ENCODE measurements around the gene OSER1. TPM values are rescaled to one million over a fixed set of nuclear protein-coding genes. Genes with fewer than 3 reads are reported as not detected.
"Not testable (repeated sequence)": the region's sequence is repeated elsewhere in the genome, so short reads cannot be mapped to it uniquely, and the experiment has no call there.

Gene OSER1
- total RNA-seq, 1 experiment from 2014 or later: 35.7 TPM

DNA sequence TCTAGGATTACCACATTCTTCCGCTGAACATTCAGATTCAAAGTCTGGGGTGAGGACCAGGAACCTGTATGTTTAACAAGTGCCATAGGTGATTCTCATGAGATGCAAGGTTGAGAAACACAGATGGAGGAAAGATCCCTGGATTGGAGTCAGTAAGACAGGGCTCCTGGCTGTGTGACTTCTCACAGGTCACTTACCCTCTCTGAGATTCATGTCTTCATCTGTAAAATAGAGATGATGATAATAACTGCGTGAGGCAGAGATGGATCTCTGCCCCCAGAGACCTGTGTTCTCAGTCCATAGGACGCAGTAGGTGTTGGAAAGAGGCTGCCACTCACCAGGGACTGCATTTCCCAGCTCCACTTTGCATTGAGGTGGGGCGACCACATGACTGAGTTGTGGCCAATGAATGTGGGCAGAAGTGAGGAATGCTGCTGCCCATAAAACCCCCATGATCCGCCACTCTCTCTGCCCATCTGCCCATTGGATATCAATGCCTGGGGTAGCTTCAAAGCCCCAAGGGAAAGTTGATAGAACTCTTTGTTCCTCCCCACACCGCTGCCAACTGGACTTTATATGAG, 23.0 kb upstream of the OSER1 start:
- H4K91ac ChIP-seq (ENCODE audit: insufficient read length, low read depth, low read length): no peak overlapping the region
- H2BK15ac ChIP-seq (ENCODE audit: low read depth, low read length): no peak overlapping the region
- H4K20me1 ChIP-seq (ENCODE audit: control insufficient read depth, insufficient read depth, insufficient read length): no peaks in the 10 kb centered on the region
- H3K4me1 Mint-ChIP-seq: peaks cover 15 to 25% of the 10 kb centered on the region in 2 experiments
- no peak overlapping the region for H3T11ph ChIP-seq (ENCODE audit: low read length)
- H3K27me3 ChIP-seq (ENCODE audit: insufficient read depth, low read length): no peaks in the 10 kb centered on the region
- H3K23me2 ChIP-seq (ENCODE audit: insufficient read length, low read depth, low read length, poor library complexity, severe bottlenecking): no peaks in the 10 kb centered on the region
- H2BK12ac ChIP-seq (ENCODE audit: insufficient read length, low read depth, low read length): no peak overlapping the region
- no peaks in the 10 kb centered on the region for H3K79me2 ChIP-seq (ENCODE audit: insufficient read depth, low read length)
- no peak overlapping the region for H3K56ac ChIP-seq (ENCODE audit: insufficient read length, low read depth, low read length)
- WGBS (ENCODE audit: extremely low coverage, insufficient read length, low lambda C conversion rate): no CpG with 5 or more reads among the region's 6 CpGs
- no peak overlapping the region for H3K27ac ChIP-seq (ENCODE audit: insufficient read length, low read depth, low read length)
- H2AFZ ChIP-seq (ENCODE audit: low read length): no peak overlapping the region
- no peak overlapping the region for H3K27ac Mint-ChIP-seq
- H3K36me3 Mint-ChIP-seq (ENCODE audit: insufficient read depth in 1 of 3, low read depth in 3 of 3): peaks cover 0 to 1% (median 0%) of the 10 kb centered on the region in 3 experiments; a peak in 1 of 7 replicates
- no peak overlapping the region for H3K14ac ChIP-seq (ENCODE audit: insufficient read depth, low read length)
- H3K4me3 Mint-ChIP-seq: no peak overlapping the region
- no peaks in the 10 kb centered on the region for H3K9me3 ChIP-seq (ENCODE audit: control insufficient read depth, low read depth, low read length)
- no peak overlapping the region for H4K5ac ChIP-seq (ENCODE audit: insufficient read length, low read depth, low read length)
- no peak overlapping the region for H4K8ac ChIP-seq (replicated peaks; ENCODE audit: insufficient read length, low read depth, low read length)
- H3K4me2 ChIP-seq (ENCODE audit: insufficient read depth, insufficient read length, low read length): no peak overlapping the region
- H3K9me3 Mint-ChIP-seq: peaks cover 0 to 2% of the 10 kb centered on the region in 2 experiments; a peak in 1 of 5 replicates
- DNase-seq: no peak
- H3K4me1 ChIP-seq (ENCODE audit: insufficient read depth, low read length): 0 out of 2 replicates have a peak, but pooled peaks cover 4% of the 10 kb centered on the region
- no peak overlapping the region for H2BK20ac ChIP-seq (ENCODE audit: low read depth, low read length, poor library complexity, severe bottlenecking)
- H3K9ac ChIP-seq (ENCODE audit: extremely low read depth, insufficient read length, low read length): no peak overlapping the region
- no peak overlapping the region for H2BK5ac ChIP-seq (ENCODE audit: insufficient read length, low read length)
- TF ChIP-seq, protein P1, sequence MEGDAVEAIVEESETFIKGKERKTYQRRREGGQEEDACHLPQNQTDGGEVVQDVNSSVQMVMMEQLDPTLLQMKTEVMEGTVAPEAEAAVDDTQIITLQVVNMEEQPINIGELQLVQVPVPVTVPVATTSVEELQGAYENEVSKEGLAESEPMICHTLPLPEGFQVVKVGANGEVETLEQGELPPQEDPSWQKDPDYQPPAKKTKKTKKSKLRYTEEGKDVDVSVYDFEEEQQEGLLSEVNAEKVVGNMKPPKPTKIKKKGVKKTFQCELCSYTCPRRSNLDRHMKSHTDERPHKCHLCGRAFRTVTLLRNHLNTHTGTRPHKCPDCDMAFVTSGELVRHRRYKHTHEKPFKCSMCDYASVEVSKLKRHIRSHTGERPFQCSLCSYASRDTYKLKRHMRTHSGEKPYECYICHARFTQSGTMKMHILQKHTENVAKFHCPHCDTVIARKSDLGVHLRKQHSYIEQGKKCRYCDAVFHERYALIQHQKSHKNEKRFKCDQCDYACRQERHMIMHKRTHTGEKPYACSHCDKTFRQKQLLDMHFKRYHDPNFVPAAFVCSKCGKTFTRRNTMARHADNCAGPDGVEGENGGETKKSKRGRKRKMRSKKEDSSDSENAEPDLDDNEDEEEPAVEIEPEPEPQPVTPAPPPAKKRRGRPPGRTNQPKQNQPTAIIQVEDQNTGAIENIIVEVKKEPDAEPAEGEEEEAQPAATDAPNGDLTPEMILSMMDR (conservative IDR thresholded peaks at IDR 0.05): no peak
- H2BK120ac ChIP-seq (ENCODE audit: low read depth, low read length, poor library complexity, severe bottlenecking): no peak overlapping the region
- H2AK5ac ChIP-seq (ENCODE audit: insufficient read length, low read length): no peak overlapping the region
- H3K79me1 ChIP-seq (ENCODE audit: insufficient read depth, low read depth, low read length, poor library complexity, severe bottlenecking): no peaks in the 10 kb centered on the region
- no peaks in the 10 kb centered on the region for H3K27me3 Mint-ChIP-seq (ENCODE audit: low read depth)
- no peak overlapping the region for H3K23ac ChIP-seq (ENCODE audit: insufficient read length, low read depth, low read length)
- no peak overlapping the region for H3K4ac ChIP-seq (ENCODE audit: low read depth, low read length)
- no peak overlapping the region for H3K18ac ChIP-seq (ENCODE audit: insufficient read length, low read depth, low read length)

DNA sequence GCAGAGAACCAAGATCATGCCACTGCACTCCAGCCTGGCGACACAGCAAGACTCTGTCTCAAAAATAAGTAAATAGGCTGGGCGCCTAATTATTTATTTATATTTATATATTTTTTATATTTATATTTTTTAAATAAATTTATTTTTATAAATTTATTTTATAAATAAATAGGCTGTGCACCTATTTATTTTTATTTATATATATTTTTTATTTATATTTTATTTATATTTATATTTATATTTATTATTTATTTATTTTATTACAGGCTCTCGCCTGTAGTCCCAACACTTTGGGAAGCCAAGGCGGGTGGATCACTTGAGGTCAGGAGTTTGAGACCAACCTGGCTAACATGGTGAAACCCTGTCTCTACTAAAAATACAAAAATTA, 21.9 kb upstream of the OSER1 start:
- H3K9ac ChIP-seq (ENCODE audit: extremely low read depth, insufficient read length, low read length); H3K14ac ChIP-seq (ENCODE audit: insufficient read depth, low read length); H3K79me1 ChIP-seq (ENCODE audit: insufficient read depth, low read depth, low read length, poor library complexity, severe bottlenecking); H3K4me2 ChIP-seq (ENCODE audit: insufficient read depth, insufficient read length, low read length); H2AK5ac ChIP-seq (ENCODE audit: insufficient read length, low read length); H3T11ph ChIP-seq (ENCODE audit: low read length); H3K9me3 ChIP-seq (ENCODE audit: control insufficient read depth, low read depth, low read length); H4K8ac ChIP-seq (replicated peaks; ENCODE audit: insufficient read length, low read depth, low read length); H2AFZ ChIP-seq (ENCODE audit: low read length); H3K23ac ChIP-seq (ENCODE audit: insufficient read length, low read depth, low read length); H2BK12ac ChIP-seq (ENCODE audit: insufficient read length, low read depth, low read length); H4K5ac ChIP-seq (ENCODE audit: insufficient read length, low read depth, low read length); H3K79me2 ChIP-seq (ENCODE audit: insufficient read depth, low read length); H3K9me3 Mint-ChIP-seq; H3K4me3 Mint-ChIP-seq; H2BK15ac ChIP-seq (ENCODE audit: low read depth, low read length); H4K20me1 ChIP-seq (ENCODE audit: control insufficient read depth, insufficient read depth, insufficient read length); H3K23me2 ChIP-seq (ENCODE audit: insufficient read length, low read depth, low read length, poor library complexity, severe bottlenecking); DNase-seq; H3K4ac ChIP-seq (ENCODE audit: low read depth, low read length); H2BK5ac ChIP-seq (ENCODE audit: insufficient read length, low read length); H3K4me1 ChIP-seq (ENCODE audit: insufficient read depth, low read length); H4K91ac ChIP-seq (ENCODE audit: insufficient read length, low read depth, low read length); H3K27ac ChIP-seq (ENCODE audit: insufficient read length, low read depth, low read length); H3K56ac ChIP-seq (ENCODE audit: insufficient read length, low read depth, low read length); H2BK120ac ChIP-seq (ENCODE audit: low read depth, low read length, poor library complexity, severe bottlenecking); H3K27ac Mint-ChIP-seq; H2BK20ac ChIP-seq (ENCODE audit: low read depth, low read length, poor library complexity, severe bottlenecking); H3K18ac ChIP-seq (ENCODE audit: insufficient read length, low read depth, low read length); H3K27me3 Mint-ChIP-seq (ENCODE audit: low read depth); H3K36me3 Mint-ChIP-seq (ENCODE audit: insufficient read depth in 1 of 3, low read depth in 3 of 3); H3K27me3 ChIP-seq (ENCODE audit: insufficient read depth, low read length): not testable (repeated sequence)
- peaks cover 19 to 29% of the 10 kb centered on the region in 2 experiments for H3K4me1 Mint-ChIP-seq
- WGBS (ENCODE audit: extremely low coverage, insufficient read length, low lambda C conversion rate): no CpG with 5 or more reads among the region's 4 CpGs
